ENCODE data around the gene GALNT4. TPM values are rescaled to one million over a fixed set of nuclear protein-coding genes. Genes with fewer than 3 reads are reported as not detected.

GALNT4 gene
- total and polyA plus RNA-seq, 9 of the 15 experiments (the other 6 are each of a cell fraction or from before 2014, with no cell fraction given) = 1.2 to 4.6 (median 3.4) TPM

DNA sequence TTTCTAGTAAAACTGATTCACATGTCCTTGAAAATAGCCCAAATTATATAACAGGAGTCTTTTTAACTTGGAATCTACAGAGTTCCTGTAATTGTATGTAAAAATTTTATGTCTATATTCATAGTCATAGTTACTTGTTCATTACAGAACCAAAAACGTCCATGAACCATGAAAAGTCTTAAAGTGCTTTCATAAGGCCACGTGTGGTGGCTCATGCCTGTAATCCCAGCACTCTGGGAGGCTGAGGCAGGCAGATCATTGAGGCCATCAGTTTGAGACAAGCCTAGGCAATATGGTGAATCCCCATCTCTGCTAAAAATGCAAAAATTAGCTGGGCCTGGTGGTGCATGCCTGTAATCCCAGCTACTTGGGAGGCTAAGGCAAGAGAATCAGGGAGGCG, 48.4 kb downstream of the GALNT4 start (continued):
- no peak for TF ChIP-seq ARID3A (IDR thresholded peaks at IDR 0.05; ENCODE audit: borderline replicate concordance, low read depth, low read length)
- no peak for TF ChIP-seq PTBP1 (IDR thresholded peaks at IDR 0.05; ENCODE audit: low read depth, low read length)
- no peak for TF ChIP-seq FIP1L1 (IDR thresholded peaks at IDR 0.05; ENCODE audit: low read depth, low read length, poor library complexity, severe bottlenecking)
- TF ChIP-seq CHD1 (IDR thresholded peaks at IDR 0.05; ENCODE audit: low read length) = no peak
- no peak for TF ChIP-seq ZNF197 (CRISPR knock-in tag; IDR thresholded peaks at IDR 0.05; ENCODE audit: low read depth)

- Histone ChIP-seq H3K4me2 (ENCODE audit: insufficient read depth, low read length) (no peak overlapping the region), H3K27me3 (ENCODE audit: control insufficient read depth in 2 of 2, insufficient read depth in 2 of 2, low read length in 2 of 2) (no peaks in the 10 kb centered on the region), H3K9me3 (replicated peaks; ENCODE audit: control insufficient read depth, insufficient read depth, low read depth, low read length) (no peaks in the 10 kb centered on the region), H3K4me3 (no peak overlapping the region), H3K9me1 (ENCODE audit: control insufficient read depth, insufficient read depth, low read length) (no peaks in the 10 kb centered on the region), H4K20me1 (replicated peaks; ENCODE audit: control insufficient read depth, insufficient read depth, low read length) (no peaks in the 10 kb centered on the region), H2AFZ (ENCODE audit: low read depth, low read length) (no peak overlapping the region), H3K4me1 (replicated peaks in 1 of 2; ENCODE audit: control insufficient read depth in 2 of 2, insufficient read depth in 2 of 2, low read length in 2 of 2) (no peaks in the 10 kb centered on the region), H3K9ac (ENCODE audit: insufficient read depth in 1 of 2, low read depth in 2 of 2, low read length in 2 of 2) (no peak overlapping the region), H3K27ac (ENCODE audit: extremely low read depth, low read depth, low read length) (no peak overlapping the region), H3K79me2 (ENCODE audit: control insufficient read depth, insufficient read depth, low read length) (no peaks in the 10 kb centered on the region), H3K36me3 (ENCODE audit: control insufficient read depth, insufficient read depth, low read length) (no peaks in the 10 kb centered on the region)
- POLR2A ChIA-PET = no interaction called here
- in situ Hi-C loops (cut with MboI) = no loop called here
- ATAC-seq = no peak
- CTCF ChIA-PET (ENCODE audit: low intra/inter-chr PET ratio) = no interaction called here
- intact Hi-C loops (cut with micrococcal nuclease) = loop anchor here (10.0 kb wide), 2 partner anchors 219 to 1469 kb away; no protein-coding TSS in a partner anchor
- WGBS (ENCODE audit: insufficient coverage, low coverage, missing lambda C conversion rate) = 33% methylated on average over 6 of the region's 6 CpGs
- no peak for FAIRE-seq
- no TSS peak for BruUV-seq (replicated peaks)
- DNase-seq (ENCODE audit: extremely low read depth in 1 of 4, low spot score in 3 of 4) = no peak
- no peak for TF ChIP-seq RBM14 (IDR thresholded peaks at IDR 0.05; ENCODE audit: borderline replicate concordance, insufficient read depth, low read depth, low read length)
- TF ChIP-seq IFI16 (CRISPR knock-in tag; IDR thresholded peaks at IDR 0.05) = no peak
- TF ChIP-seq XRCC5 (IDR thresholded peaks at IDR 0.05; ENCODE audit: low read depth, low read length) = no peak
- no peak for TF ChIP-seq ZNF282 (CRISPR knock-in tag; IDR thresholded peaks at IDR 0.05)
- no peak for TF ChIP-seq MAFF (IDR thresholded peaks at IDR 0.05; ENCODE audit: low read length)
- no peak for TF ChIP-seq PHF8 (IDR thresholded peaks at IDR 0.05; ENCODE audit: borderline replicate concordance, low read length)
- TF ChIP-seq BDP1 (IDR thresholded peaks at IDR 0.05; ENCODE audit: insufficient read depth, insufficient read length) = no peak
- TF ChIP-seq CREB5 (CRISPR knock-in tag; IDR thresholded peaks at IDR 0.05) = no peak
- TF ChIP-seq, protein P1, sequence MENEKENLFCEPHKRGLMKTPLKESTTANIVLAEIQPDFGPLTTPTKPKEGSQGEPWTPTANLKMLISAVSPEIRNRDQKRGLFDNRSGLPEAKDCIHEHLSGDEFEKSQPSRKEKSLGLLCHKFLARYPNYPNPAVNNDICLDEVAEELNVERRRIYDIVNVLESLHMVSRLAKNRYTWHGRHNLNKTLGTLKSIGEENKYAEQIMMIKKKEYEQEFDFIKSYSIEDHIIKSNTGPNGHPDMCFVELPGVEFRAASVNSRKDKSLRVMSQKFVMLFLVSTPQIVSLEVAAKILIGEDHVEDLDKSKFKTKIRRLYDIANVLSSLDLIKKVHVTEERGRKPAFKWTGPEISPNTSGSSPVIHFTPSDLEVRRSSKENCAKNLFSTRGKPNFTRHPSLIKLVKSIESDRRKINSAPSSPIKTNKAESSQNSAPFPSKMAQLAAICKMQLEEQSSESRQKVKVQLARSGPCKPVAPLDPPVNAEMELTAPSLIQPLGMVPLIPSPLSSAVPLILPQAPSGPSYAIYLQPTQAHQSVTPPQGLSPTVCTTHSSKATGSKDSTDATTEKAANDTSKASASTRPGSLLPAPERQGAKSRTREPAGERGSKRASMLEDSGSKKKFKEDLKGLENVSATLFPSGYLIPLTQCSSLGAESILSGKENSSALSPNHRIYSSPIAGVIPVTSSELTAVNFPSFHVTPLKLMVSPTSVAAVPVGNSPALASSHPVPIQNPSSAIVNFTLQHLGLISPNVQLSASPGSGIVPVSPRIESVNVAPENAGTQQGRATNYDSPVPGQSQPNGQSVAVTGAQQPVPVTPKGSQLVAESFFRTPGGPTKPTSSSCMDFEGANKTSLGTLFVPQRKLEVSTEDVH (IDR thresholded peaks at IDR 0.05; ENCODE audit: low read depth, partially characterized antibody) = no peak
- no peak for TF ChIP-seq NRF1 (conservative IDR thresholded peaks at IDR 0.05 in 1 of 2, IDR thresholded peaks at IDR 0.05 in 1 of 2)
Observed at GRCh38 chr12:89475203-89475990, 49.2 kb downstream of the GALNT4 start.
